Measurements from ENCODE around the gene PDGFRB. TPM values are rescaled to one million over a fixed set of nuclear protein-coding genes. Genes with fewer than 3 reads are reported as not detected.
A peak's percentile ranks its signal among the peaks of the same experiment; 100 is the strongest.

PDGFRB gene
- total and polyA plus RNA-seq, 2 of the 8 experiments (the other 6 are each of a cell fraction or from before 2014, with no cell fraction given) = 4.2 to 13.7 TPM

- Histone ChIP-seq H3K79me1 (ENCODE audit: low read depth, low read length) (no peaks in the 10 kb centered on the region), H2BK15ac (ENCODE audit: low read length) (0 out of 2 replicates have a peak overlapping the region, but pooled peaks have one; percentile 92), H3K27ac (ENCODE audit: low read depth, low read length) (no peak overlapping the region), H3K4ac (replicated peaks; ENCODE audit: insufficient read length, low read depth, low read length) (no peak overlapping the region), H3K56ac (replicated peaks; ENCODE audit: insufficient read length, low read depth, low read length) (no peak overlapping the region), H3K23ac (ENCODE audit: insufficient read length) (no peak overlapping the region), H3K9me3 (ENCODE audit: insufficient read depth in 2 of 2, low read depth in 1 of 2, low read length in 1 of 2) (no peaks in the 10 kb centered on the region), H3K9ac (replicated peaks in 1 of 4; ENCODE audit: extremely low read depth in 1 of 4, low read depth in 3 of 4, low read length in 3 of 4) (no peak overlapping the region), H2AK5ac (ENCODE audit: low read depth, low read length) (no peak overlapping the region), H3K18ac (ENCODE audit: extremely low read depth, low read length) (peak overlapping the region; percentile 48; the same call in 1 of the 2 replicates), H3K27me3 (replicated peaks in 1 of 4; ENCODE audit: control insufficient read depth in 3 of 4, extremely low read depth in 1 of 4, insufficient read depth in 3 of 4, low read length in 3 of 4) (peaks cover 6 to 13% (median 9%) of the 10 kb centered on the region in 4 experiments), H2BK12ac (ENCODE audit: low read depth, low read length) (peak overlapping the region; percentile 81), H2BK20ac (ENCODE audit: low read length) (0 out of 2 replicates have a peak overlapping the region, but pooled peaks have one; percentile 72), H3K4me1 (replicated peaks in 1 of 4; ENCODE audit: control insufficient read depth in 3 of 4, insufficient read depth in 4 of 4, low read length in 3 of 4) (peaks cover 3 to 16% (median 9%) of the 10 kb centered on the region in 4 experiments), H3K4me3 (ENCODE audit: extremely low read depth in 1 of 4, insufficient read depth in 2 of 4, low read depth in 3 of 4, low read length in 4 of 4) (no peak overlapping the region), H2AFZ (ENCODE audit: low read length) (no peak overlapping the region), H4K5ac (ENCODE audit: insufficient read length, low read depth, low read length) (no peak overlapping the region), H4K8ac (ENCODE audit: extremely low read depth, insufficient read depth, low read length) (no peak overlapping the region), H3K36me3 (ENCODE audit: control insufficient read depth in 2 of 4, insufficient read depth in 4 of 4, low read length in 3 of 4) (no peaks in the 10 kb centered on the region), H2BK120ac (replicated peaks; ENCODE audit: low read depth, low read length) (no peak overlapping the region), H3K79me2 (ENCODE audit: control insufficient read depth in 1 of 2, insufficient read depth in 2 of 2, low read length in 2 of 2) (no peaks in the 10 kb centered on the region), H3K23me2 (ENCODE audit: low read depth, low read length) (no peaks in the 10 kb centered on the region; the same call in 1 of the 2 replicates), H3K4me2 (ENCODE audit: insufficient read depth in 1 of 2, low read depth in 2 of 2, low read length in 2 of 2) (no peak overlapping the region), H4K20me1 (replicated peaks in 1 of 2; ENCODE audit: control insufficient read depth in 1 of 2, insufficient read depth in 2 of 2, low read length in 2 of 2) (no peaks in the 10 kb centered on the region), H2BK5ac (ENCODE audit: low read depth, low read length) (no peak overlapping the region), H4K91ac (replicated peaks; ENCODE audit: insufficient read length, low read length) (no peak overlapping the region), H3K14ac (ENCODE audit: insufficient read length) (no peak overlapping the region)
- FAIRE-seq (no peak), DNase-seq (ENCODE audit: low read depth in 1 of 2, low spot score in 2 of 2) (no peak)
- ChIA-PET POLR2A (ENCODE audit: partially characterized antibody) (interaction anchor here (1.3 kb wide), 1 partner anchor 21 kb away, joined by 4 read pairs; no protein-coding TSS in a partner anchor), CTCF (ENCODE audit: partially characterized antibody) (interaction anchor here (0.6 to 15.3 kb wide), 21 partner anchors 10 to 276 kb away, joined by 3 to 372 read pairs (median 4); no protein-coding TSS in a partner anchor)
- WGBS, 2 experiments (ENCODE audit: extremely low coverage in 1 of 2, insufficient coverage in 1 of 2, insufficient read length in 1 of 2, insufficient replicate concordance in 2 of 2, low coverage in 1 of 2, low lambda C conversion rate in 2 of 2, missing lambda C conversion rate in 1 of 2) = 54% methylated on average over 9 of the region's 9 CpGs; no CpG with 5 or more reads in 1 of the 2 experiments
- TF ChIP-seq TEAD4 (IDR thresholded peaks at IDR 0.05; ENCODE audit: low read depth, low read length) (no peak), ATF3 (IDR thresholded peaks at IDR 0.05; ENCODE audit: insufficient read depth, low read depth, low read length) (no peak), ATF2 (IDR thresholded peaks at IDR 0.05; ENCODE audit: low read length) (no peak)
Measured at GRCh38 chr5:150159741-150160179, 4.1 kb upstream of the PDGFRB start.

Data from H1 (cell line).